NCI-H82 treated with DMSO at 0.1 percent for 48 hours (cell line): ENCODE data around the gene AGTPBP1.
A peak's percentile ranks its signal among the peaks of the same experiment; 100 is the strongest.

Experiments used
- DNase-seq: peaks from one replicate; lab custom pipeline; 2025; ENCODE audit not compliant: unreplicated experiment; lab: John Stamatoyannopoulos, UW

Gene AGTPBP1

GRCh38 chr9:85508616-85509015 is 233.1 kb downstream of the AGTPBP1 start:
- peak; percentile 2 for DNase-seq

GRCh38 chr9:85505612-85506011 is 236.1 kb downstream of the AGTPBP1 start:
- DNase-seq: no peak

DNA sequence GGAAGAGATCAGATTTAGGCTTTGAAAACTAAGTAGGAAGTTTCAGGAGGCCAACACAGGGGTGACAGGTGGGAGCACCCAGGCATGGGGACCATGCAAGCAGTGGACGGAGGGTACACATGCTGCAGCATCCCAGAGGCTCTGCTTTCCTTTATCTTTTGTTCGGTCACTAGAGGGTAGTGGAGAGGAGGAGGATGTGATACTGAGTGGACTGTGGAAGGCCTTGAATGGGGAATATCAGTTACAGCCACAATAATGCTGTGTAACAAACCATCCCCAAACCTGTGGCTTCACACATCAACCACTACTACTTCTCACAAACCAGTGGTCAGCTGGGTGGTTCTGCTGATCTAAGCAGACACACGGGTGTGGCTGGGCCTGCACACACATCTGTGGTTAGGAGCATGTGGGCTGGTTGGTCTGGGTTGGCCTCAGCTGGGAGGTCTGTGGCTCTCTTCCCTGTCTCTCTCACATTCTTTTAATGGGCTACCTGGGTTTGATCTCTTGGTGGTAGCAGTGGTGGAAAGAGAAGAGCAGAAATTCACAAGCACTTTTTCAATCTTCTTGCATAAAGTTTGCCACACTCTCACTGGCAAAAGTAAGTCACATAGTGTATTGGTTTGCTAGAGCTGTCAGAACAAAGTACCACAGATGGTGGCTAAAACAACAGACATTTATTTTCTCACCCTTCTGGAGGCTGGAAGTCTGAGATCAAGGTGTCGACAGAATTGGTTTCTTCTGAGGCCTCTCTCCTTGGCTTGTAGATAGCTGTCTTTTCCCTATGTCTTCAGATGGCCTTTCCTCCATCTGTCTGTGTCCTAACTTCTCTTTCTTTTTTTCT is 238.7 kb downstream of the AGTPBP1 start:
- DNase-seq: no peak

DNA sequence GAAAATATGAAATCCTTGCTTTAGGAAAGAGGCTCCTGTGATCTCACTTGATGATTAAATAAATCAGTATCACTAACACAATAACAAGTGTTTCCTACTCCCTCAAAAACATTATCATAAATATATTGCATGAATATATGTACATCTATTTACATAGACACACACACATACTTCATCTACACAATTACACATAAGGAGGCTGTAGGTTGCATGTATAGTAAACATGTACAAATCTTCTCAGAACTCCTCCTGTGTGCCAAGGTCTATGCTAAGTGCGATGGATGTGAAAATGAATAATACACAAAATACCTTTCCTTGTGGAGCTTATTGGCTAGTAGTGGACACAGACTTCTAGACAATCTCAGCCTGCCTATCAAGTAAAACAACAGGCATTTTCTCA is 239.9 kb downstream of the AGTPBP1 start:
- no peak for DNase-seq

DNA sequence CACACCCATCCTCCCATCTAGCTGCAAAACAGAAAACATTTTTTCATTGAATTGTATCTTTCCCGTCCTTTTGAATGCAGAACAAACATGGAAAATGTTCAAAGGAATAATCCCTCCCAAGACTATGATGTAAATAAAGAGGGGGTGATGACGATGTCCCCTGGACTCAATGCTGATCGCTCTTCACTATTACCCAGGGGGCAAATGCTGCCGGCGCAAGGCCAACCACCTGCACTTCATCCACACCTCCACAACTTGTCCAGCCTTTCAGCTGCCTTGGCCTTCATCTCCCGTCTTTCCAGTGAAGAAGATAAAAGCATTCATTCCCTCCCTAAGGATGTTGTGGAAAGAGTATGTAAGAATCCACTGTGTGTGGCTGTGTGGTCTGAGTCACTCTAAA is 240.3 kb downstream of the AGTPBP1 start:
- DNase-seq: no peak
